Spleen (tissue), 7 donors: Measurements from ENCODE around the gene MICAL3.

Source experiments
- CTCF ChIP-seq, 11 experiments: fragments of 200-600 bp in 7 of 11; fragments of 450-650 bp in 4 of 11; sonication (generic) in 4 of 11; IDR thresholded peaks in 8 of 11; conservative IDR thresholded peaks in 3 of 11; 1 replicate in 7 of 11; 2 replicates in 4 of 11; pipeline versions ENCODE4 v1.4.0 to v1.8.0; 2016 to 2021; ENCODE audit warnings: antibody characterized with exemption in 11 of 11, inconsistent platforms in 4 of 11, mild to moderate bottlenecking in 1 of 11
- POLR2A ChIP-seq, 3 donors: fragments of 450-650 bp; IDR thresholded peaks; one replicate each; pipeline ENCODE4 v1.5.1; 2017; ENCODE audit warnings: antibody characterized with exemption in 3 of 3, mild to moderate bottlenecking in 1 of 3
- POLR2AphosphoS5 ChIP-seq, 3 donors: sonication (generic); formaldehyde crosslinking; IDR thresholded peaks; one replicate each; pipeline ENCODE4 v1.5.1; 2017; ENCODE audit warnings: antibody characterized with exemption in 3 of 3
- donor health status: DM: no; HTN: no; CAD: no; lungs with moderate emphysema.
- donor health status: DM: no; HTN: no; CAD: no.
- donor health status: DM: no; HTN: no; CAD: no.

- no peak for TF ChIP-seq CTCF (IDR thresholded peaks at IDR 0.05 in 8 of 11, conservative IDR thresholded peaks at IDR 0.05 in 3 of 11)
- TF ChIP-seq POLR2A (IDR thresholded peaks at IDR 0.05), result no peak
- no peak for TF ChIP-seq POLR2AphosphoS5 (IDR thresholded peaks at IDR 0.05)
Observed at GRCh38 chr22:18070556-18071306, 46.4 kb upstream of the MICAL3 start.
